GM12864 (cell line): ENCODE measurements around the gene DDX10.

Experiments used
- DNase-seq: peaks from one replicate; pipeline ENCODE4 v3.0.0-alpha.2; 2011; ENCODE audit warnings: low read depth
- H3K4me3 ChIP-seq: 2 replicates; pipeline ENCODE4 v1.5.1; 2011; ENCODE audit warnings: mild to moderate bottlenecking, low read depth, low read length, control low read depth
- CTCF ChIP-seq: IDR thresholded peaks from 2 replicates; pipeline ENCODE4 v1.5.1; 2011; ENCODE audit warnings: low read depth, mild to moderate bottlenecking, moderate library complexity, low read length, control low read depth, inconsistent platforms; ENCODE audit errors: missing control alignments

DDX10 gene

GRCh38 chr11:108960501-108960900 lies 295.6 kb downstream of the DDX10 start:
- TF ChIP-seq CTCF: no peak
- no peak for DNase-seq
- no peak overlapping the region for H3K4me3 ChIP-seq

GRCh38 chr11:108961095-108961494 lies 296.2 kb downstream of the DDX10 start:
- DNase-seq: no peak
- H3K4me3 ChIP-seq: no peak overlapping the region
- TF ChIP-seq CTCF: no peak

- DNase-seq: no peak
- no peak overlapping the region for H3K4me3 ChIP-seq
- TF ChIP-seq CTCF: no peak
These were observed 298.2 kb downstream of the DDX10 start for GRCh38 chr11:108963118-108963517.

- DNase-seq: no peak
- no peak overlapping the region for H3K4me3 ChIP-seq
- TF ChIP-seq CTCF: no peak
These were observed 300.6 kb downstream of the DDX10 start for GRCh38 chr11:108965306-108966001.

GRCh38 chr11:108966206-108966605 lies 301.3 kb downstream of the DDX10 start:
- no peak overlapping the region for H3K4me3 ChIP-seq
- TF ChIP-seq CTCF: no peak
- DNase-seq: no peak

- no peak overlapping the region for H3K4me3 ChIP-seq
- DNase-seq: no peak
- no peak for TF ChIP-seq CTCF
These were observed 302.1 kb downstream of the DDX10 start for GRCh38 chr11:108966978-108967377.

GRCh38 chr11:108967571-108967970 lies 302.7 kb downstream of the DDX10 start:
- DNase-seq: no peak

More at GRCh38 chr11:108967571-108967970, 302.7 kb downstream of the DDX10 start:
- no peak for TF ChIP-seq CTCF
- H3K4me3 ChIP-seq: no peak overlapping the region
